Aorta (tissue), 5 donors: ENCODE data around the gene TRIP13. TPM values are rescaled to one million over a fixed set of nuclear protein-coding genes. Genes with fewer than 3 reads are reported as not detected.

Source experiments
- ATAC-seq: fragments of 200-7000 bp; cut with Tn5 transposase; one replicate; pipeline ENCODE4 v1.9.1; 2022; ENCODE audit warnings: moderate library complexity; ENCODE audit not compliant: low FRiP score
- DNase-seq, 2 donors: peaks; one replicate each; pipeline ENCODE4 v3.0.0-alpha.2; 2020
- H3K27ac ChIP-seq, 2 donors: one replicate each; pipeline ENCODE4 v1.5.1; 2013; ENCODE audit warnings: low read length in 2 of 2, mild to moderate bottlenecking in 2 of 2, moderate library complexity in 2 of 2, control low read depth in 1 of 2, inconsistent platforms in 1 of 2, low read depth in 1 of 2
- H3K27me3 ChIP-seq, 2 donors: one replicate each; pipeline ENCODE4 v1.6.1; 2013; ENCODE audit warnings: control low read depth in 1 of 2, low read length in 1 of 2, mild to moderate bottlenecking in 1 of 2, moderate library complexity in 1 of 2; ENCODE audit not compliant: insufficient read depth in 2 of 2, control insufficient read depth in 1 of 2
- H3K36me3 ChIP-seq, 2 donors: one replicate each; pipeline ENCODE4 v1.6.1; 2013; ENCODE audit warnings: control low read depth in 1 of 2, low read length in 1 of 2, mild to moderate bottlenecking in 1 of 2; ENCODE audit not compliant: insufficient read depth in 2 of 2, control insufficient read depth in 1 of 2
- H3K4me1 ChIP-seq, 2 donors: one replicate each; pipeline ENCODE4 v1.6.1; 2013; ENCODE audit warnings: low read length in 2 of 2, control low read depth in 1 of 2, mild to moderate bottlenecking in 1 of 2, moderate library complexity in 1 of 2; ENCODE audit not compliant: insufficient read depth in 2 of 2, control insufficient read depth in 1 of 2
- H3K4me3 ChIP-seq, 2 donors: one replicate each; pipeline ENCODE4 v1.5.1; 2013; ENCODE audit warnings: low read length in 2 of 2, control low read depth in 1 of 2, mild to moderate bottlenecking in 1 of 2
- H3K9me3 ChIP-seq: one replicate; pipeline ENCODE4 v1.6.1; 2013; ENCODE audit warnings: mild to moderate bottlenecking, low read length; ENCODE audit not compliant: control insufficient read depth
- WGBS, 2 donors: extraction: QIAGEN DNeasy Blood & Tissue Kit; methylation state at CpG; one replicate each; pipeline ENCODE4 v1.1.7; 2013; 5-methylcytosine and 5-hydroxymethylcytosine counted together
- intact Hi-C, 2 donors: fragments of 100-400 bp; cut with DNase I; formaldehyde crosslinking; loops; one replicate each; pipeline versions ENCODE4 v1.14.2 to v1.15.0; 2022
- polyA plus RNA-seq, 2 donors: library from polyadenylated mRNA; stranded (reverse); fragments of 200-250 nt; gene quantifications; one replicate each; pipeline ENCODE4 v1.2.3, GENCODE V29; 2013
- total RNA-seq, 2 donors: library from RNA; stranded (reverse); fragmentation: NEBNext Ultra II Directional; extraction: Animal tissue kit (Norgen Biotek cat#: 25700); gene quantifications; one replicate each; pipeline ENCODE4 v1.2.1, GENCODE V29; 2021
- donor health status: healthy with polysubstance abuse.
- donor health status: Bipolar disorder and iron deficiency.
- donor health status: DM: no; HTN: no; CAD: no.
- donor health status: DM: no; HTN: no; CAD: no.
- donor health status: DM: yes; HTN: yes; CAD: no.

The TRIP13 gene
- total and polyA plus RNA-seq, 4 donors, result 0.28 to 1.3 (median 1.0) TPM

- no peaks in the 10 kb centered on the region for H3K27me3 ChIP-seq
- H3K4me1 ChIP-seq, result no peaks in the 10 kb centered on the region
- H3K9me3 ChIP-seq, result no peaks in the 10 kb centered on the region
- ATAC-seq (no peak), DNase-seq (peak in 1 of 2 donors; percentile 66)
- peaks cover 0 to 3% of the 10 kb centered on the region in 2 donors for H3K36me3 ChIP-seq
- intact Hi-C loops, result loop anchor here in 1 of 2 donors (5.0 to 10.0 kb wide), 3 partner anchors 279 to 454 kb away; partner anchors contain the start of genes CEP72, CLPTM1L and EXOC3
- 79 to 85% methylated on average over 34 of the region's 34 CpGs for WGBS, 2 donors
- peak overlapping the region in 1 of 2 donors; percentile 63 for H3K4me3 ChIP-seq
- no peak overlapping the region for H3K27ac ChIP-seq
Measured at GRCh38 chr5:891117-891836, 1.4 kb upstream of the TRIP13 start.

GRCh38 chr5:891837-892393, 769 bp upstream of the TRIP13 start:
- peak in 1 of 2 donors; percentile 75 for DNase-seq
- H3K27me3 ChIP-seq, result no peaks in the 10 kb centered on the region
- peak overlapping the region in 1 of 2 donors; percentile 41 for H3K27ac ChIP-seq
- intact Hi-C loops, result loop anchor here in 1 of 2 donors (5.0 to 10.0 kb wide), 3 partner anchors 280 to 453 kb away; partner anchors contain the start of genes CEP72, CLPTM1L and EXOC3
- peak overlapping the region; percentile 55 to 63 for H3K4me3 ChIP-seq
- H3K9me3 ChIP-seq, result no peaks in the 10 kb centered on the region
- H3K36me3 ChIP-seq, result no peaks in the 10 kb centered on the region
- peak; percentile 27 for ATAC-seq
- H3K4me1 ChIP-seq, result no peaks in the 10 kb centered on the region
- WGBS, 2 donors, result 12 to 13% methylated on average over 24 to 25 of the region's 25 CpGs

GRCh38 chr5:893137-893506, 438 bp downstream of the TRIP13 start:
- peak overlapping the region in 1 of 2 donors; percentile 63 for H3K4me3 ChIP-seq
- intact Hi-C loops, result loop anchor here in 1 of 2 donors (5.0 to 10.0 kb wide), 3 partner anchors 281 to 452 kb away; partner anchors contain the start of genes CEP72, CLPTM1L and EXOC3
- H3K36me3 ChIP-seq, result no peaks in the 10 kb centered on the region
- no peaks in the 10 kb centered on the region for H3K27me3 ChIP-seq
- no peak for DNase-seq
- no peak overlapping the region for H3K27ac ChIP-seq
- no peaks in the 10 kb centered on the region for H3K9me3 ChIP-seq
- no peaks in the 10 kb centered on the region for H3K4me1 ChIP-seq
- 1% methylated on average over 26 to 31 of the region's 31 CpGs for WGBS, 2 donors
- ATAC-seq, result peak; percentile 39

- ATAC-seq (no peak), DNase-seq (peak in 1 of 2 donors; percentile 41)
- Histone ChIP-seq H3K4me3 (no peak overlapping the region), H3K27me3 (no peaks in the 10 kb centered on the region), H3K36me3 (no peaks in the 10 kb centered on the region), H3K27ac (no peak overlapping the region), H3K4me1 (no peaks in the 10 kb centered on the region), H3K9me3 (no peaks in the 10 kb centered on the region)
- 90 to 91% methylated on average over 9 of the region's 9 CpGs for WGBS, 2 donors
- intact Hi-C loops, result loop anchor here in 1 of 2 donors (5.0 to 10.0 kb wide), 3 partner anchors 281 to 451 kb away; partner anchors contain the start of genes CEP72, CLPTM1L and EXOC3
Measured at GRCh38 chr5:893711-894110, 1.0 kb downstream of the TRIP13 start.

GRCh38 chr5:900781-901180, 8.1 kb downstream of the TRIP13 start:
- Histone ChIP-seq H3K4me1 (no peaks in the 10 kb centered on the region), H3K4me3 (no peak overlapping the region), H3K36me3 (no peaks in the 10 kb centered on the region), H3K27me3 (no peaks in the 10 kb centered on the region), H3K9me3 (no peaks in the 10 kb centered on the region), H3K27ac (no peak overlapping the region)
- DNase-seq (peak in 1 of 2 donors; percentile 19), ATAC-seq (no peak)
- 90 to 95% methylated on average over 4 of the region's 4 CpGs for WGBS, 2 donors
- intact Hi-C loops, result loop anchor here in 1 of 2 donors (5.0 kb wide), 1 partner anchor 228 kb away; no protein-coding TSS in a partner anchor

GRCh38 chr5:902129-902916, 9.6 kb downstream of the TRIP13 start:
- H3K9me3 ChIP-seq, result no peaks in the 10 kb centered on the region
- DNase-seq (peak in 1 of 2 donors; percentile 25), ATAC-seq (no peak)

GRCh38 chr5:903756-904096, 11.0 kb downstream of the TRIP13 start:
- Histone ChIP-seq H3K9me3 (no peaks in the 10 kb centered on the region), H3K27me3 (no peaks in the 10 kb centered on the region), H3K4me3 (no peak overlapping the region), H3K27ac (no peak overlapping the region), H3K36me3 (no peaks in the 10 kb centered on the region), H3K4me1 (no peaks in the 10 kb centered on the region)
- no peak for DNase-seq
- WGBS, 2 donors, result 96 to 97% methylated on average over 6 of the region's 6 CpGs
- no peak for ATAC-seq
- intact Hi-C loops, result loop anchor here (2.0 to 5.0 kb wide), 2 partner anchors 231 to 233 kb away; no protein-coding TSS in a partner anchor

More at GRCh38 chr5:902129-902916, 9.6 kb downstream of the TRIP13 start:
- Histone ChIP-seq H3K4me1 (no peaks in the 10 kb centered on the region), H3K27me3 (no peaks in the 10 kb centered on the region), H3K4me3 (no peak overlapping the region), H3K36me3 (no peaks in the 10 kb centered on the region), H3K27ac (no peak overlapping the region)
- 89% methylated on average over 16 of the region's 16 CpGs for WGBS, 2 donors
- intact Hi-C loops, result loop anchor here in 1 of 2 donors (5.0 kb wide), 1 partner anchor 230 kb away; no protein-coding TSS in a partner anchor

- no peak overlapping the region for H3K4me3 ChIP-seq
- intact Hi-C loops, result loop anchor here in 1 of 2 donors (2.0 kb wide), 1 partner anchor 234 kb away; no protein-coding TSS in a partner anchor
- no peaks in the 10 kb centered on the region for H3K36me3 ChIP-seq
- WGBS, 2 donors, result 87 to 95% methylated on average over 12 of the region's 12 CpGs
- H3K4me1 ChIP-seq, result no peaks in the 10 kb centered on the region
- H3K9me3 ChIP-seq, result no peaks in the 10 kb centered on the region
- ATAC-seq (no peak), DNase-seq (peak in 1 of 2 donors; percentile 36)
- no peak overlapping the region for H3K27ac ChIP-seq
- H3K27me3 ChIP-seq, result no peaks in the 10 kb centered on the region
Measured at GRCh38 chr5:905139-905642, 12.5 kb downstream of the TRIP13 start.
